Kidney glomerular epithelial cell (primary cell): Measurements from ENCODE around the gene IZUMO1.
"Not testable (repeated sequence)": the region's sequence is repeated elsewhere in the genome, so short reads cannot be mapped to it uniquely, and the experiment has no call there.

Experiments
- DNase-seq: peaks from one replicate; lab custom pipeline; 2025; lab: John Stamatoyannopoulos, UW

Gene IZUMO1

DNA sequence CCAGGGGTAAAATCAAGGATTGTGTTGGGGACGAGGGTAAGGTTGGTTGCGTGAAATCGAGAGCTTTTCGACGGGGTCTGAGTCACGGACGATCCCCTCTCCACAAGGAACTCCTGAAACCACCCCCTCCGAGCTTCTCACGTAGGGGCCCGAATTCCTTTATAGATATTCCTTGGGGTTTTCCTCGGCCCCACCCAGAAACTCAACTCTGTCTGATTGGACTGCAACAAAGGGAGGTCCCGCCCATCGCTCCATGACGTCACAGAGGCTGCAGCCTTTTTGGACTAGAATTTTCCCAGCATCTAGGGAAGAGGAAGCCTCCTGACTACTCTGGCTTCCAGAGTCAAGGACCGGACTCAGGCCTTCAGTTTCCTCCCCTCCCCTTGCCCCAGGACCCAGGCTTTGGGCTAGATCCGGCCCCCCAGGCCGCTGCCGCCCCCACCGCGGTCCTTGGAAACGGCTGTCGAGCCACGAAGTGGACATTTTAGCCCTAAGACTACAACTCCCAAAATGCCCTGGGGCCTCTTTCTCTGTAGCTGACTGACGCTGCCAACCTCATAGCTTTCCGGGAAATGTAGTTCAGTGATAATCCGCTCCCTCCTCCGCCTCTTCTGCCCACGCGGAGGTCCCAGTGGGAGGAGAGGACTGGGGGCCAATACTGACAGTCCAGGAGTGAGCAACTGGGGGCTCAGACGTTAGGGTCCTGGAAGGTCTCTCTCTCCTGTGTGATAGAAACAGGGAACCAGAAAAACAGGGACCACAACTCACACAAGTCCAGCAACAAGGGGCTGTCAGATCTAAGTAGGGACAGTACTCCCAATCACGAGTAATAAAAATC lies at the start of gene IZUMO1:
IZUMO1 (minus strand) TSS at position 172 of the 838 bp plus-strand sequence. CDS start 1,050 bp downstream, outside the sequence.
- peak; percentile 80 for DNase-seq

DNA sequence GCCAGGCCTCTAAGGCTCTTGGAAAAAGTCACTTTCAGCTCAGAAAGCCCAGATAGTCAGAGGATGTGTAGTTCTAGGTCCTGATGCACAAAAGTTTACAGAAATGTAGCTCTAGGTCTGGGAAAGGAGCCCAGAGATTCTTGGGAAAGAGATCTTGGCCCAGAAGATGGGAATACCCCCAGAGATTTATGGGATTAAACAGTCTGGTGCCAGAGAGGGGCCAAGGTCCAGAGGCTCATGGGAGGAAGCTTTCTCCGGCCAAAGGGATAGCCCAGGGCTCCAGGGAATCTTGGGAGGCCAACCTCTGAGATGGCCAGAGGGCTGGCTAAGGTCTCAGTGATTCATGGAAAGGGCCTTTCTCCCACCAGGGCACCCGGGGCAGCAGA lies 49.0 kb upstream of the IZUMO1 start:
- no peak for DNase-seq

DNA sequence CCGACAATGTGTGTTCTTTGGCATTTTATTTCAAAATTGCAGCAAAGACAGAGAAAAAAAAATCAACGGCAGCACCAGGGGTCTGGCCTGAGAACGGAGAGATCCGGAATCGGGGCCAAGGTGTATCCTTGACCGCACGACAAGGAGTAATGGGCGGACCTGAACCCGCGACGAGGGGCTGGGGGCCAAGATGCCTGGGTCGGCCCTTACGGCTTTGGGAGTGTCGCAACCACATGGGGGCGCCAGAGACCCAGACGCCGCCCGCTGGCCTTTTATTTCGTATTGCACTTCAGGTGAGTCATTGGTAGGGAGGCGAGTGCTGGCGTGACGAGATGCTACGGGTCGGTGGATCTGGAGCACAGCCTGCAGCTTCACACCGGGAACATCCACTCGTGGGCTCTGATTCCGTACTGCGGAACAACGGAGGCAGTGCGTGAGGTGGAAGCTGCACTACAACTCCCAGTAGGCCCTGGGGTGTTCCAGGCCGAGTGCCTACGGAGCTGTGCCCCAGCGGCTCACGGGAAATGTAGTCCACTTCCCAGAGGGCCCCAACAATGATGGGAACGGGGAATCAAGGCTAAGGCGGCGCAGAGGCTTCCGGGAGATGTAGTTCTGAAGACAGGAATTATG lies 48.5 kb upstream of the IZUMO1 start:
- DNase-seq = peak; percentile 92

DNA sequence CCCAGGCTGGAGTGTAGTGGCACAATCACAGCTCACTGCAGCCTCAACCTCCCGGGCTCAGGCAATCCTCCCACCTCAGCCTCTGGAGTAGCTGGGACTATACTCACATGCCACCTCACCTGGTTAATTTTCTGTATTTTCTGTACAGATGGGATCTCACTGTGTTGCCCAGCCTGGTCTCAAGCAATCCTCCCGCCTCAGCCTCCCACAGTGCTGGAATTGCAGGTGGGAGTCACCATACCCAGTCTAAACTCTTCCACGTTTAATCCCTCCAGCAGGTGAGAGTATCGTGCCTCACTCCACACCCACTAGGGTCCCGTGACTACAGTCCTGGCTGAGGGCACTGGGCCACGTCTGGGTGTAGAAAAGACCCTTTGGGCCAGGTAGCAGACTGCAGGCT lies 47.6 kb upstream of the IZUMO1 start:
- DNase-seq = no peak

DNA sequence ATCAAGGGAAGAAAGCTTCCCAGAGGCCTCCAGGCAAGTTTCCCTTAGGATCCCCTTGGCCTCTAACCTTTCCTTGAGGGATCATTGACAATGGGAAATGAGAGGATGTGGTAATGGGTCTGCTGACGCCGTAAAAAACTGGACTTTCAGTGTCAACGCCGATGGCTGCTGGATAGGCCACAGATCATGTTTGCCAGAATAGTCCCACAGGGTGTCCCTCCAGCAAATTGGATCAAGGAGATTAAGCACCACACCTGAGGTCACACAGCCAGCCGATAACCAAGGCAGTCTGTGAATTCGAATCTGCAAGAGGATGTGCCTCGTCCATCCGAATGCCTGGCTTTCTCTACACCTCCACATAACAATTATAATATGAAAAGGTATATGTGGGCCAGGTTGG lies 46.6 kb upstream of the IZUMO1 start:
- no peak for DNase-seq

DNA sequence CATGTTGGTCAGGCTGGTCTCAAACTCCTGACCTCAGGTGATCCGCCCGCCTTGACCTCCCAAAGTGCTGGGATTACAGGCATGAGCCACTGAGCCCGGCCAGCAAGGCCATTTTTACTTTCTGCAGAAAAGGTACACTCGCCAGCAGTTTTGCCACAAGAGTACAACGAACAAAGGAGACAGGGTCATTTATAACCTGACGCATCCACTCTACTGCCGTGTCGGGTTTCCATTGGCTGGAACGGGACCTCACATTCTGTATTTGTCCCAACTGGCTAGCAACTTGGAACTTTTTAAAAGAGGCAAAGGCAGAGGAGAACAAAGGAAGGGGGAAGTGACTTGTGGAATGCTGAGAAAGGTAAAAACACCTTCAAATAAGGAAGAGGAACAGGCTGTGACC lies 40.6 kb upstream of the IZUMO1 start:
- DNase-seq = not testable (repeated sequence)

DNA sequence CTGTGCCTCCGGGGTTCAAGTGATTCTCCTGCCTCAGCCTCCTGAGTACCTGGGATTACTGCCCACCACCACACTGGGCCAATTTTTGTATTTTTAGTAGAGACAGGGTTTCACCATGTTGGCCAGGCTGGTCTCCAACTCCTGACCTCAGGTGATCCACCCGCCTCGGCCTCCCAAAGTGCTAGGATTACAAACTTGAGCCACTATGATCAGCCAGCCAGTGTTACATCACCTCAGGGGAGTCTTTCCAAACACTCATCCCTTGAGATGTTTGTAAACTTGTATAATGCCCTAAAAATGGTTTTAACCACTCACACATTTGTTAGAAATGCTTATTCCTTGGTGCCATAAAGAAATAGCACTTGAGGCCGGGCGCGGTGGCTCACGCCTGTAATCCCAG lies 39.7 kb upstream of the IZUMO1 start:
- not testable (repeated sequence) for DNase-seq

DNA sequence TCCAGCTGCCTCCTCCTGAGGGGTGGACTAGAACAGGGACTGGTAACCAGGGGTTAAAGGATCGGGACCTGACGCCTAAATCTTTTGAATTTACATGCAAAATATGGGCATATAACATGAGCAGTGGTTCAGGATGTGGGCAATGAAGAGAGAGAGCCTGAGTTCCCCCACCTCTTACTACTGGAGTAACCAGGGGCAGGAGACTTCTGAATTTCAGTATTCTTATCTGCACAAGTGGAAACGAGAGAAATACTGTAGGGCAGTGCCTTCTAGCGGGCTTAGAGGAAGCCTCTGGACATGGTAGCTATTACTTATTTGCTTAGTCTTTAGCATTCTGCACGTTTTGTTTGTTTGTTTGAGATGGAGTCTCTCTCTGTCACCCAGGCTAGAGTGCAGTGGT lies 37.8 kb upstream of the IZUMO1 start:
- no peak for DNase-seq

DNA sequence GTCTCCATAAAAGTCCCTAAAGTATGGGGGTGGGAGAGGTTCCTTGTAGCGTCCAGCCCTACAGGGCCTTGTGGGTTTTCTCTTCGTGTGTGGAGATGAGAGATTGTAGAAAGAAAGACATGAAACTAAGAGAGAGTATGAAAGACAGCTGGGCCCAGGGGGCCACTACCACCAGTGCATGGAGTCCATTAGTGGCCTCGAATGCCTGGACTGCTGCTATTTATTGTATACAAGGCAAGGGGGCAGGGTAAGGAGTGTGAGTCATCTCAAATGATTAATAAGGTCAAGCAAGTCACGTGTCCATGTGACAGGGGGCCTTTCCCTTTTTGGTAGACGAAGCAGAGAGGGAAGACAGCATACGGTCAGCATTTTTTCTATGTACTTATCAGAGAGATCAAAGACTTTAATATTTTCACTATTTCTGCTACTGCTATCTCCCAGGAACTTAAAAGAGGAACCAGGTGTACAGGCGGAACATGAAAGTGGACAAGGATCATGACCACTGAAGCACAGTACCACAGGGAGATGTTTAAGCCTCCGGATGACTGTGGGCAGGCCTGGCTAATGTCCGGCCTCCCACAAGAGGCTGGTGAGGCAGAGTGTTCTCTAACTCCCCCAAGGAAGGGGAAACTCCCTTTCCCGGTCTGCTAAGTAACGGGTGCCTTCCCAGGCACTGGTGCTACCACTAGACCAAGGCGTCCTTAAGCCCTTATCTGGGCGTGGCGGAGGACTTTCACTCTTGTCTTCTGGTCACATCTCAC lies 34.1 kb upstream of the IZUMO1 start:
- peak; percentile 79 for DNase-seq

DNA sequence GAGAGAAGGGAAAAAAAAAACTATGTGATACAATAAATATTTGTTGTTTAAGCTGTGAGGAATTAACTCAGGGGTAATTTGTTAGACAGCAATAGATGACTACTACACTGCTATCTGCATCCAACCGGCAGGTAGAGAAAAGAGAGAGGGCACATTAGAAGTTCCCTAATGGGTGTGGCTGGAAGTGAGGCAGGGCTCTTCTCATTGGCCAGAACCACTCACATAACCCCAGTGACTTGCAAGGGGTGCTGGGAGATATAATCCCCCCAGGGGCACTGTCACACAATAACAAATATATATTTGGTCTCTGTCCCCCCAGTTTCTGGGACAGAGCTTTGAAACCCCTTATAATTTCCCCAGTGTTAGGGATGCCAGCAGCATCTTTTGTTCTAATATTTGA lies 32.9 kb upstream of the IZUMO1 start:
- DNase-seq = no peak

DNA sequence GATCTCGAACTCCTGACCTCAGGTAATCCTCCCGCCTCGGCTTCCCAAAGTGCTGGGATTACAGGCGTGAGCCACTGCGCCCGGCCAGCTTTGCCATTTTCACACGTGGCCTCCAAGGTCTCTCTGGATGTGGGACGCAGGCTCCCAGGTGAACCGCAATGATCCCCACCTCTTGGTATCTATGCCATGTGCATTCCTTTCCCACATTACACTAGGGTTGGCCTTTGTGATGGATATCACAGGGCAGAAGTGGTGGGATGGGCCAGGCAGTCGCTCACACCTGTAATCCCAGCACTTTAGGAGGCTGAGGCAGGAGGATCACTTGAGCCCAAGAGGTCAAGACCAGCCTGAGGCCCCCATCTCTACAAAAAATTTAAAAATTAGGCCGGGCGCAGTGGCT lies 31.0 kb upstream of the IZUMO1 start:
- DNase-seq = no peak

DNA sequence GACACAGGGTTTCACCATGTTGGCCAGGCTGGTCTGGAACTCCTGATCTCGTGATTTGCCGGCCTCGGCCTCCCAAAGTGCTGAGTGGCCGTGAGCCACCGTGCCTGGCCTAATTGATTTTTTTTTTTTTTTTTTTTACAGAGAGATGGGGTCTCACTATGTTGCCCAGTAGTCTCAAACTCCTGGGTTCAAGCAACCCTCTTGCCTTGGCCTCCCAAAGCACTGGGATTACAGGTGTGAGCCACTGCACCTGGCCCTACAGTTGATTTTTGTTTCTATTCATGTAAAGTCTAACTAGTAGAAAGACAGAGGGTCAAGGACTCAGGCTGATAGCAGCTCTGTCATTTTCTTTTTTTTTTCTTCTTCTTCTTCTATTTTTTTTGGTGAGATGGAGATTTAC lies 30.4 kb upstream of the IZUMO1 start:
- no peak for DNase-seq

DNA sequence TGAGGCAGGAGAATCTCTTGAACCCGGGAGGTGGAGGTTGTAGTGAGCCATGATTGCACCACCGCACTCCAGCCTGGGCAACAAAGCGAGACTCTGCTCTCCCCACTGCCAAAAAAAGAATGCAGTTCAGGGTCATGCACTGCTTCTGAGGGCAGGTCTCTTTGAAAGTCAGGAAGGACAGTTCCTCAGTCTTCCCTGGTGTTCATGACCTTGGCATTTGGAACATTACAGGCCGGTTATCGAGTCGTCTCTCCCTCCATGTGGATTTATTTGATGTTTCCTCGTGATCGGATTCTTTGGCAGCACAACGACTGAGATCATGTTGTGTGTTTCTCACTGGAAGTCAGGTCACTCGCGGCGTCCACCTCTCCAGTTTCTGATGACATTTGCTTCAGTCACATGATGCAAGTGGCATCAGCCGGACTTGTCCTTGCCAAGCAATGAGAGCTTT lies 25.8 kb upstream of the IZUMO1 start:
- no peak for DNase-seq

DNA sequence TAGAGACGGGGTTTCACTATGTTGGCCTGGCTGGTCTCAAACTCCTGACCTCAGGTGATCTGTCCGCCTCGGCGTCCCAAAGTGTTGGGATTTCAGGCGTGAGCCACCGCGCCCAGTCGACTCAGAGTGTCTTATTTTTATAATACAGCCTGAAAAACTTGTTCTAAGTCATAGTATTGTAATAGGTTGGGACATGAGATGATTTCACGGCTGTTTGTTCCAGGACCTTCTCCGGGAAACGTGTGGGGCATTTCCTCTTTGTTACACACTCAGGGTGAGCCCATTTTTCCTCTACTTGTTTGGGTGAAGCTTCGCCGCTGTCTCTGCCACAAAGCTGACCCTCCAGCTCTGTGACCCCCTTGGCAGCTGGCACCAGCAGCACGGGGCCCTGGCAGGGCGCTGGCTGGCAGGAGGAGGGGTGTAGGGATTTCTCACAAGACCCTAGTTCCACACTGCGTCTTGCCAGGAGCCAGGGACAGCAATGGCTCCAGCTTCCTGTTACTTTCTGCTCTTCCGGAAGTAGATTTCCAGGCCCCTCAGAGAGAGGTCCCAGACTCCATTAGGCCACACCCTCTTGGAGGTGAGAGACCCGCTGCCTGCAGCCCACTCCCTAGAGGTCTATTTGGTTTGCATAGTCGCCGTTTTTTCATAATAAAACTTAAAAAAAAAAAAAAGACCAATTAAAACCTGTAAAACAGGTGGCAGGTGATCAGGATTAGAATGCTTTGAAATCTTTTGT lies 24.2 kb upstream of the IZUMO1 start:
- DNase-seq = no peak

DNA sequence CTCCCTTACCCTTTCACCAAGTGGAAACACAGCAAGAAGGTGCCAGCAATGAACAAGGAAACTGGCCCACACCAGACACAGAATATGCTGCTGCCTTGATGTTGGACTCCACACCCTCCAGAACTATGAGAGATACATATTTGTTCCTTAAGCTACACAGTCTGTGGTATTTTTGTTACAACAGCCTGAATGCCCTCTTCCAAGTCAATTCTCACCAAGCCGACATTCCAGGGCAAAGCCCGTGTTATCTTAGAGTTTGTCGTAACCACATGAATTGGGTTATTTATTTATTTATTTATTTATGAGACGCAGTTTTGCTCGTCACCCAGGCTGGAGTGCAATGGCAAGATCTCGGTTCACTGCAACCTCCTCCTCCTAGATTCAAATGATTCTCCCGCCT lies 23.6 kb upstream of the IZUMO1 start:
- DNase-seq = no peak

DNA sequence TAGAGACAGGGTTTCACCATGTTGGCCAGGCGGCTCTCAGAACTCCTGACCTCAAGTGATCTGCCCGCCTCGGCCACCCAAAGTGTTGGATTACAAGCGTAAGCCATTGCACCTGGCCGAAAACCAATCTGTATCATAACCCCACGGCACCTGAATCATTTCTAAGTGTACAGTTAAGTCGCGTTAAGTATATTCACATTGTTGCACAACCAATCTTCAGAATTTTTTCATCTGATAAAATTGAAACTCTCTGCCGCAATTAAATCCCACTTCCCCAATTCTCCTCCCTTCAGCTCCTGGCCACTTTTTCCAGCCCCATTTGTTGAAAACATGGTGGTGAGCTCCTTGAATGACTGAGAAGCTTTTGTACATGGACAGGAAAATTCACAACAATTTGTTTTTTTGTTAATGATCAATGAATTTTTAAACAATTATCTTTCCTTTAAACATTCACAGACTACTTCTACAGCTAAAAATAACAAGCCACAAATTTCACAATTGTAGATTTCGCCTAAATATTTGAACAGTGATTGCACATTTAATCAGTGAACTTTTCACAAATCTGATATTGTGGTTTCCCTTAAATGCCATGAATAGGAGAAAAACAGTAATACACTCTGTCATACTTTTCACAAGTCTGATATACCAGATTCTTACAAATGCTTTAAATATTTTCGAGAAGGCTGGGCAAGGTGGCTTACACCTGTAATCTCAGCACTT lies 22.4 kb upstream of the IZUMO1 start:
- no peak for DNase-seq

DNA sequence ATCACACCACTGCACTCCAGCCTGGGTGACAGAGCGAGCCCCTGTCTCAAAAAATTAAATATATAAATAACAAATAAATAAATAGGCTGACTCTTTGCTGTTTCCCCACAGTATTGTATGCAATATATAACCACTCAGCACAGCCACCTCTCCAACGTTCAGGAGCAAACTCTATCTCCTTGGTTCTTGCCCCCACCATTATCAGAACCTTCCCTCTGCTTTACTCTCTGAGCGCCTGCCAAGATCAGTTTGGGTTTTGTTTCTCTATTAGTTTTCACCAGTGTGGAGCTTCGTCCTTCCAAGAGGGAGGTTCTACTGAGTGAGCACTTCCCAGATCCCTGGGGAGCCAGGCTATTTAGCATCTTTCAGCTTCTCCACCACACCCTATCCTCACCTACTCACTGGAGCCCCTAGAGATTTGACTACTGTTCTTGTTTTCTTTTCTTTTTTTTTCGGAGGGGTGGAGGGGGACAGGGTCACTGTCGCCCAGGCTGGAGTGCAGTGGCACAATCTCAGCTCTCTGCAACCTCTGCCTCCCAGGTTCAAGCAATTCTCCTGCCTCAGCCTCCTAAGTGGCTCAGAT lies 21.6 kb upstream of the IZUMO1 start:
- not testable (repeated sequence) for DNase-seq

DNA sequence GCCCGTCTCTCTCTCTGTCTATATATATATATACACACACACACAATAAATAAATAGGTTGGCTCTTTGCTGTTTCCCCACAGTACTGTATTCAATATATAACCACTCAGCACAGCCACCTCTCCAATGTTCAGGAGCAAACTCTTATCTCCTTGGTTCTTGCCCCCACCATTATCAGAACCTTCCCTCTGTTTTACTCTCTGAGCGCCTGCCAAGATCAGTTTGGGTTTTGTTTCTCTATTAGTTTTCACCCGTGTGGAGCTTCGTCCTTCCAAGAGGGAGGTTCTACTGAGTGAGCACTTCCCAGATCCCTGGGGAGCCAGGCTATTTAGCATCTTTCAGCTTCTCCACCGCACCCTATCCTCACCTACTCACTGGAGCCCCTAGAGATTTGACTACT lies 19.1 kb upstream of the IZUMO1 start:
- DNase-seq = not testable (repeated sequence)

DNA sequence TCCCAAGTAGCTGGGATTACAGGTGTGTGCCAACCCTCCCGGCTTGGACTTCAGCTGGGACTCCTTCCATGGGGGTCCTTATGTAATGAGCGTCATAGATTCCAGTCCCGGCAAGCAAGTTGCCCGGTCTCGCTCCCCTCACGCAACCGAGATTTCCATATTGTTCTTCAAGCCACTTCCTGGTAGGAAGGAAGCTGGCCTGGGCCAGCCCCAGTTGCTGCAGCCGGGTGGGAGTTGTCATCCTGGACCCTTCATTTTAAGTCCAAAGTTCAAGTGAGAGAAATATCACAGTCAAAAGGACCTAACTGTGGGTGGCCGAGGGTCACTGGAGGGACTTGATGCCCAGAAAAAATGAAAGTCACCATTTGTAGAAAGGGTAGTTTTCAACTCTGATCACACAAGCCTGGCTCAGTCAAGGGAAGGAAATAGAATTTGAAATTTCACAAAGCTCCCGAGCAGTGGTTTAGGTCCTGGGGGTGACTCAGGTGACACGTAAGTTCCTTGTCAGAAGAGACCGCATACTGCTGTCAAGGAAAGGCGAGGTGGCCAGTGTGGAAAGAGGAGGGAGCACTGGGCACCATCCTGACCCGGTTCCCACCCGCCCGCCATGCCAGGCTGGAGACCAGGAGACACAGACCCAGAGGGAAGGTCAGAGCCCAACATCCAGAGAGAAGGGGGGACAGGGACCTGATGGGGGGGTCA lies 13.9 kb upstream of the IZUMO1 start:
- no peak for DNase-seq

DNA sequence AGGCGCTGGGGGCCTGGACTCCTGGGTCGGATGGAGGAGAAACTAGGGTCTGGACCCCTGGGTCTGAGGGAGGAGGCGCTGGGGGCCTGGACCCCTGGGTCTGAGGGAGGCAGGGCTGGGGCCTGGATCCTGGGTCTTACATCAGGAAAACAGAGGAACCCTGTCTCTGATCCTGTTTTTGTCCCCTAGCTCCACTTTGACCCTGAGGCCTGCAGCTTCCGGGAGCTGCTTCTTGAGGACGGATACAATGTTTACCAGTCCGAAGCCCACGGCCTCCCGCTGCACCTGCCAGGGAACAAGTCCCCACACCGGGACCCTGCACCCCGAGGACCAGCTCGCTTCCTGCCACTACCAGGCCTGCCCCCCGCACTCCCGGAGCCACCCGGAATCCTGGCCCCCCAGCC lies 11.0 kb upstream of the IZUMO1 start:
- DNase-seq = no peak
